MM.1S (cell line): ENCODE measurements around the gene SALL4.
"Not testable (repeated sequence)": the region's sequence is repeated elsewhere in the genome, so short reads cannot be mapped to it uniquely, and the experiment has no call there.

Experiments
- DNase-seq: peaks from one replicate; pipeline ENCODE4 v3.0.0-alpha.2; 2015
- H2AFZ ChIP-seq: fragments of 300-600 bp; sonication (generic); 2 replicates; pipeline ENCODE4 v1.6.0; 2016; ENCODE audit warnings: antibody characterized with exemption, low read length
- H3F3A ChIP-seq: fragments of 300-600 bp; sonication (generic); 2 replicates; pipeline ENCODE4 v1.6.1; 2016; ENCODE audit warnings: mild to moderate bottlenecking, antibody characterized with exemption, low read length, moderate library complexity, mixed read lengths; ENCODE audit not compliant: insufficient read depth
- H3K27ac ChIP-seq: fragments of 300-600 bp; sonication (generic); 2 replicates; pipeline ENCODE4 v1.5.1; 2016; ENCODE audit warnings: mild to moderate bottlenecking, low read length
- H3K27me3 ChIP-seq: fragments of 300-600 bp; sonication (generic); replicated peaks from 2 replicates; pipeline ENCODE4 v1.6.0; 2016; ENCODE audit warnings: low read length; ENCODE audit not compliant: insufficient read depth
- H3K36me3 ChIP-seq: fragments of 300-600 bp; sonication (generic); replicated peaks from 2 replicates; pipeline ENCODE4 v1.6.1; 2016; ENCODE audit warnings: mild to moderate bottlenecking, low read length, mixed read lengths; ENCODE audit not compliant: insufficient read depth
- H3K4me1 ChIP-seq: fragments of 300-600 bp; sonication (generic); 2 replicates; pipeline ENCODE4 v1.6.1; 2016; ENCODE audit warnings: low read length, mixed read lengths
- H3K4me2 ChIP-seq: fragments of 300-600 bp; sonication (generic); 2 replicates; pipeline ENCODE4 v1.6.0; 2016; ENCODE audit warnings: low read depth, low read length
- H3K4me3 ChIP-seq: fragments of 300-600 bp; sonication (generic); 2 replicates; pipeline ENCODE4 v1.5.1; 2016; ENCODE audit warnings: low read length, mixed read lengths
- H3K79me2 ChIP-seq: fragments of 300-600 bp; sonication (generic); 2 replicates; pipeline ENCODE4 v1.6.1; 2016; ENCODE audit warnings: mixed run types, low read length, mixed read lengths
- H3K9ac ChIP-seq: fragments of 300-600 bp; sonication (generic); 2 replicates; pipeline ENCODE4 v1.6.1; 2016; ENCODE audit warnings: low read length, mixed read lengths
- H3K9me2 ChIP-seq: fragments of 300-600 bp; sonication (generic); replicated peaks from 2 replicates; pipeline ENCODE4 v1.6.1; 2016; ENCODE audit warnings: mild to moderate bottlenecking, low read length, mixed read lengths; ENCODE audit not compliant: insufficient read depth
- H3K9me3 ChIP-seq: fragments of 300-600 bp; sonication (generic); replicated peaks from 2 replicates; pipeline ENCODE4 v1.6.1; 2016; ENCODE audit warnings: mild to moderate bottlenecking, low read length, mixed read lengths; ENCODE audit not compliant: insufficient read depth
- H4K20me1 ChIP-seq: fragments of 300-600 bp; sonication (generic); 2 replicates; pipeline ENCODE4 v1.6.1; 2016; ENCODE audit warnings: mild to moderate bottlenecking, low read length, moderate library complexity, mixed read lengths; ENCODE audit not compliant: insufficient read depth
- CTCF ChIP-seq: fragments of 300-600 bp; sonication (generic); IDR thresholded peaks from 2 replicates; pipeline ENCODE4 v1.5.1; 2016; ENCODE audit warnings: antibody characterized with exemption, low read length, mixed read lengths
- EZH2 ChIP-seq: fragments of 300-600 bp; sonication (generic); optimal IDR thresholded peaks from 2 replicates; pipeline ENCODE3; 2017; ENCODE audit warnings: low read depth, mild to moderate bottlenecking, antibody characterized with exemption, low read length, mixed read lengths
- EZH2phosphoT487 ChIP-seq: fragments of 300-600 bp; sonication (generic); IDR thresholded peaks from 2 replicates; pipeline ENCODE4 v1.6.1; 2018; ENCODE audit warnings: antibody characterized with exemption, low read length

SALL4 gene

DNA sequence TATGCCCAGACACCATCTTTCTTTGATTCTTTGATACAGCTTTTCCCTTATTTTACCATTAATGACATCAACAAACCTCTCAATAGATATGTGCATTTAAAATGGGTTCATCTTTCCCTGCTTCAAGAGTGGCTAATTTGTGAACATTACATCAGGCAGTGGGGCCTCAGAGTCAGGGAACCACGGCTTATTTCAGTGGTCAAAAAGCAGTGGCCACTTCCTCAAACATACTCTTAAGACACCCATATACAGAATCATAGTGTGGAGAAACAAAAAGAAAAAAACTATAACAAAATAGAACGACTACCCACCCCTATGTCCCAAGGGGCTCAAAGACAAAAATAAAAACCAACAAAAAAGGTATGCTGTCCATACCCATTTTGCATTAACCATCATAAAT lies 12.9 kb downstream of the SALL4 start:
- Histone ChIP-seq H2AFZ (no peak overlapping the region), H3F3A (no peaks in the 10 kb centered on the region), H3K4me1 (no peaks in the 10 kb centered on the region), H3K9ac (no peak overlapping the region), H4K20me1 (no peaks in the 10 kb centered on the region), H3K4me3 (no peak overlapping the region), H3K27me3 (no peaks in the 10 kb centered on the region), H3K4me2 (no peak overlapping the region), H3K79me2 (no peaks in the 10 kb centered on the region), H3K36me3 (no peaks in the 10 kb centered on the region), H3K9me3 (no peaks in the 10 kb centered on the region), H3K9me2 (no peaks in the 10 kb centered on the region), H3K27ac (no peak overlapping the region)
- no peak for TF ChIP-seq CTCF
- no peak for TF ChIP-seq EZH2phosphoT487
- no peak for TF ChIP-seq EZH2
- DNase-seq: no peak

- Histone ChIP-seq H2AFZ (no peak overlapping the region), H3K9me3 (no peaks in the 10 kb centered on the region), H3K27me3 (no peaks in the 10 kb centered on the region), H3K4me1 (no peaks in the 10 kb centered on the region), H3K36me3 (no peaks in the 10 kb centered on the region), H3F3A (no peaks in the 10 kb centered on the region), H3K9ac (no peak overlapping the region), H3K79me2 (no peaks in the 10 kb centered on the region), H3K27ac (no peak overlapping the region), H4K20me1 (no peaks in the 10 kb centered on the region), H3K4me3 (no peak overlapping the region), H3K9me2 (no peaks in the 10 kb centered on the region), H3K4me2 (no peak overlapping the region)
- no peak for DNase-seq
- TF ChIP-seq EZH2: no peak
- no peak for TF ChIP-seq EZH2phosphoT487
- no peak for TF ChIP-seq CTCF
These were observed 13.5 kb downstream of the SALL4 start for GRCh38 chr20:51788822-51789221.

GRCh38 chr20:51784299-51784698 lies 18.0 kb downstream of the SALL4 start:
- Histone ChIP-seq H2AFZ (no peak overlapping the region), H3K4me3 (no peak overlapping the region), H3K9me3 (no peaks in the 10 kb centered on the region), H3K27ac (no peak overlapping the region), H3K9me2 (no peaks in the 10 kb centered on the region), H3F3A (no peaks in the 10 kb centered on the region), H3K79me2 (no peaks in the 10 kb centered on the region), H3K4me2 (no peak overlapping the region), H3K4me1 (no peaks in the 10 kb centered on the region), H3K27me3 (no peaks in the 10 kb centered on the region), H3K9ac (no peak overlapping the region), H3K36me3 (no peaks in the 10 kb centered on the region), H4K20me1 (no peaks in the 10 kb centered on the region)
- DNase-seq: no peak
- no peak for TF ChIP-seq EZH2phosphoT487
- no peak for TF ChIP-seq CTCF
- TF ChIP-seq EZH2: no peak

GRCh38 chr20:51778229-51778759 lies 24.0 kb downstream of the SALL4 start:
- not testable (repeated sequence) for H3K4me1 ChIP-seq, H3K9ac ChIP-seq, H3K36me3 ChIP-seq, DNase-seq, H4K20me1 ChIP-seq, H3K27me3 ChIP-seq, H3K4me2 ChIP-seq, H3K27ac ChIP-seq, H2AFZ ChIP-seq, H3K9me3 ChIP-seq, H3K4me3 ChIP-seq, H3K79me2 ChIP-seq, H3F3A ChIP-seq, H3K9me2 ChIP-seq
